Stimulated activated CD8-positive, alpha-beta memory T cell treated with anti-CD3 and anti-CD28 coated beads, Interleukin-7, amount 100 ng/mL, for 24 hours (primary cell): ENCODE results near the gene LYST.
"Not testable (repeated sequence)": the region's sequence is repeated elsewhere in the genome, so short reads cannot be mapped to it uniquely, and the experiment has no call there.

Experiments
- DNase-seq: peaks from one replicate; pipeline ENCODE4 v3.0.0-alpha.2; 2020; ENCODE audit warnings: low read depth

The LYST gene

DNA sequence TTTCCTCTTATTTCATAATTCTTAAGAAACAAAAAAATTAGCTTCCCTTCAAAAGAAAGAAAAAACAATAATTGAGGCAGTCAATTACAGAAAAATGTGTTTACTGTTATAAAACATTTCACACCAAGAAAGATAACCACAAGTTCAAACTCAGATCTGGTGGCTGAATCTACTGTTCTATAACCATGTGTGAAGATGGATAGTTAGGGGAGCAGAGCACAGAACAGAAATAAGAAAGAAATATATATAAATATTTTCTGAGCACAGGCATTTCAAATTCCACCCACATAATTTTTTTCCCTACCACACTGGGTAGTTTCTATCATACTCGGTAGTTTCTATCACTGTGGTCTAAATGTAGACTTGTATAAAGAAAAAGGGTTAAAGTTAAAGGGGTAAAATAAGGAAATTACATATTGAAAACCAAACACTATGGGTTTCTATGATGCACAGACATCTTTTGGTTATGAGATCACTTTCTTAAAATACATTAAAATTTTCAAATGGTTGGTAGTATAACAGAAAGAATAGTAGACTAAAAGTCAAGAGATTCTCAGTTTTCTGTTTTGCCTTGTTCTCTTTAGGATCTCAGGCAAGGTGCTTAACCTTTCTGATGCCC, 10.8 kb downstream of the LYST start:
- no peak for DNase-seq

- no peak for DNase-seq
These were observed 12.4 kb downstream of the LYST start for GRCh38 chr1:235854347-235854746.

- DNase-seq, result no peak
These were observed 13.1 kb downstream of the LYST start for GRCh38 chr1:235853653-235854052.

- DNase-seq, result no peak
These were observed 13.8 kb downstream of the LYST start for GRCh38 chr1:235852887-235853286.

- no peak for DNase-seq
These were observed 14.8 kb downstream of the LYST start for GRCh38 chr1:235851939-235852338.

GRCh38 chr1:235848251-235848650, 18.5 kb downstream of the LYST start:
- DNase-seq, result not testable (repeated sequence)

GRCh38 chr1:235845656-235846107, 21.0 kb downstream of the LYST start:
- DNase-seq, result not testable (repeated sequence)

DNA sequence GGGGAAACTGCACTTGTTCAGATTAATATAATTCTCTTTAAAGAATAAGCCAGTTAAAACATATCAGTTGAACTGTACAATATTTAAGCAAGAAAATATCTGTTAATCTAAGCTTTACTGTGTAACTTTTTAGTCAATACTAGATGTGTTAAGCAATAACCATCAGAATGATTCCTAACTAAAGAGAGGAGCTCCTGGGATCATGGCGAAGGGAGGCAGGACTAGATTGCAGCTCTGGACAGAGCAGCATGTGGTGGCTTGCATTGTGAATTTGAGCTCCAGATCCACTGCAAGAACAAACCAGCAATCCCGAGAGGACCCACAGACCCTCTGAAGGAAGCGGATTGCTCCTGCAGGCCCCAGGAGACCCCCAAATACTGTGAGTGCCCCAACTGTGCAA, 21.9 kb downstream of the LYST start:
- no peak for DNase-seq

DNA sequence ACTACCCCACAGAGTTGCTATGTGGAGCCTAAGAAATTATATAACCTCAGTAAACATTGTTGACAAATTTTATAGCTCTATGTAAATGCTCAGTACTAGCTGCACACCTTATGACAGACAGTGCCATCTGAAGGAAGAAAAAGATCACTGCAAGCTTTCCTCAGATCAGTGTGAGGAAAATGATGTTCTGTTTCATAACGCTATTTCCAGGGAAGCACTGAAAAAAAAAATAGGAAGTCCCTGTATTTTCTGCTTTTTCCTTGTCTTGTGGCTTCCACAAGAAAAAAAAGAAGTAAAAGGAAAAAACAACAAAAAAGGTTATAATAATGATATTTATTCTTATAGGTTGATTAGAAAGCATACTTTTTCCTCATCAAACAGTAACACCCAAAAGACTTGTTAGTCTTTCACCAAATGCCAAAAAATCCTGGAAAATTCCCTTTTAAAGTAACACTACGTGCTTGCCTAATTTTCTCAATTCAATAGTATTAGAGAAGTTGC, 23.2 kb downstream of the LYST start:
- DNase-seq, result no peak

DNA sequence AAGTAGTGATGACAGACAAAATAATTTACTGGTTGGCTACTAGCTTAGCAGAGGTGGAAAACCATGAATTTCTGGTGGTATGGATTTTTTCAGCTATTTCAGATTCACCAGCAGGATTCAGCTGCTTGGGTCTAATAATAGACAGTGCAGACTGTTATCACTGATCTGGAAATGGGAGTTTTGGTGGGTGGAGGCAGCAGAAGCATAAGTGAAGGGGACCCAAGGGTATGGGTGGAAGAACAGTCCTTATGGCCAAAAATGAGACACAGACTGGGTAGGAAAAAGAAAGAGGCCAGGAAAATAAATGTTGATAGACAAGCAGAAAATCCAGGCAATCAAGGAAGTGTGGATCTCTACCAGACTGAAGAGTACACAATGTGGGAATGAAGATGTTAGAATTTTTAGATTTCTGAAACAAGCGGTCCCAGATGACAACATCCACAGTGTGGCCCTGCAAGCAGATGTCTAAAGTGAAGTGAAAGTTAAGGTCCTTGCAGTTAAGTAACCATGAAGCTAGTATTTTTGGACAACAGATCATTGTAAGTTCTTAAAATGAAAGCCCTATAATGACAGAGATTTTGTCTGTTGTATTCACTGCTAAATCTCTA, 24.7 kb downstream of the LYST start:
- no peak for DNase-seq

GRCh38 chr1:235838021-235838420, 28.7 kb downstream of the LYST start:
- DNase-seq, result no peak

DNA sequence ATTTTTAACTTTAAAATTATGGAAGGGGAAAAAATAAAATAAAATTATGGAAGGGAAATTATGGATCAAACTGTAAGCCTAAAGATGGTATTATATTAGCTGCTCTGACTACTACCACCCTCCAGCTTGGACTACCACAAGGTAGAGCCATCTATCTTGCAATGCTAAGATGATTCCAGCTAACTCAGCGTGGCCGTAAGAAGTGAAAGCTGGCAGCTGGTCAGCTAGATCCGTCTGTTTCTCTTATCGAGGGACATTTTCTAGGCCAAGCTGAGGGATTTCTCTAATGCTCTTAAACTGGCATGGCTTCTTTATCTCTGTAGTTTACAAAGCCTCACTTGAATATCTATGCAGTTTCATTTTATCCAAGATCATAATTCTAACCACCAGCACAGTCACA, 31.5 kb downstream of the LYST start:
- no peak for DNase-seq

DNA sequence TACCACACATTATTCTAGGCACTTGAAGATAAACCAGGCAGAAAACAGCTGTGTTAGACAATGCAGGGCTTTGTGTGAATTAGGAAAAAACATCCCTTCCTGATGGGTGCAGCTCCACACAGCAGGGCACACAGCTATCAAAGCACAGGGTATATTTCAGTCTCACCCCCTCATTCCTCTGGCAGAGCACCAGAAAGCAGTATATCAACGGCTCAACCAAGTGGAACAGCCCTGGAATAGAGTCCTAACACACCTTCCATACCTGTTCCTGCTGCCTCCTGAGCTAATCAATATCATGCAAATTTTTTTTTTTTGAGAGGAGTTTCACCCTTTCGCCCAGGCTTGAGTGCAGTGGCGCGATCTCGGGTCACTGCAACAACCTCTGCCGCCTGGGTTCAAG, 32.1 kb downstream of the LYST start:
- no peak for DNase-seq

DNA sequence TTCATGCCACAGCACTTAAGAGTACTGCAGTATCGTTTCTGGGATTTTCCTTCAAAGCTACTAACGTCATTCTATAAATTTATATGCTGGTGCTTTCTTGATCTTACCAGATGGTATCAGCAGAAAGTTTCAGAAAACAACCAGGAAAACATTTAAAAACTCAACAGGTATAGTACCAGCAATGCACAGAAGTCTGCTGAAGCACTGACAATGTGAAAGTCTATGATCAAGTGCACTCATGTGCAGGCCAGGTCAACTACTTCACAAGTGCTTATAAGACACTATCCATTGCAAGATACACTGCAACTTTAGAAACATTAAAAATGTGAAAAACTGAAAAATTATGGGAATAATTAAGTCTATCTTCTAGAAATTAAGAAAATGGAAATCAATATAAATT, 34.7 kb downstream of the LYST start:
- DNase-seq, result no peak

- DNase-seq, result no peak
These were observed 35.6 kb downstream of the LYST start for GRCh38 chr1:235831148-235831547.

DNA sequence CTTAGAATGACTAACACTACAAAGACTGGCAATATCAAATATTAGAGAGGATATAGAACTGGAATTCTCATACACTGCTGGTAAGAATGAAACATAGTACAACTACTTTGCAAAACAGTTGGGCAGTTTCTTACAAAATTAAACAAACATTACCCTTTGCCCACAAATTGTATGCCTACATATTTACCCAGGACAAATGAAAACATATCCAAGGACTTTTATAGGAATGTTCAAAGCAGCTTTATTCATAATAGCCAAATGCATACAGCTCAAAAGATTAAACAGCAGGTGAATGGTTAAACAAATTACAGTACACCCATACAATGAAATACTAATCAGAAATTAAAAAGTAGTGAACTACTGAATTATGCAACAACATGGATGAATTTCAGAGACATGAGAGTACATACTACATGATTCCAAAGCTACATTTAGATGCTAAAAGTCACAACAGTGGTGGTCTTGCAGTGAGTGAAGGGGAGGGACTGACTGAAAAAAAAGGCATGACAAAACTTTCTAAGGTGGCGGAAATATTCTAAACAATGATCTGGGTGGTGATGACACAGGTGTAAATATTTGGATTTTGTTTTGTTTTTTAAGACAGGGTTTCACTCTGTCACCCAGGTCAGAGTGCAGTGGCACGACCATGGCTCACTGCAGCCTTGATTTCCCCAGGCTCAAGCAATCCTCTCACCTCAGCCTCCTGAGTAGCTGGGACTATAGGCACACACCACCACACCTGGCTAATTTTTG, 40.4 kb downstream of the LYST start:
- DNase-seq, result no peak

DNA sequence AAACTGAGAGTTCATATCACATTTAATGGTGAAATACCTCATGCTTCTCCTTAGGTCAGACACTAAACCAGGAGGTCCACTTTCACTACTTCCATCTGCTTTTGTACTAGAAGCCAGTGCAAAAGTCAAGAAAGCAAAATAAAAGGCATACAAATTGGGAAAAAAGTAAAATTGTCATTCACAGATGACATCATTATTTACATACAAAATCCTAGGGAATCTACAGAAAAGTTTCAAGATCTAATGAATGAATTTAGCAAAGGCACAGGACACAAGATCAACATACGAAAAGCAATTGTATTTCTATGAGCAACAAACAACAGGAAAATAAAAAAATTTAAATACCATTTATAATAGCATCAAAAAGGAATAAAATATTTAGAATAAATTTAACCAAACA, 41.5 kb downstream of the LYST start:
- DNase-seq, result no peak

DNA sequence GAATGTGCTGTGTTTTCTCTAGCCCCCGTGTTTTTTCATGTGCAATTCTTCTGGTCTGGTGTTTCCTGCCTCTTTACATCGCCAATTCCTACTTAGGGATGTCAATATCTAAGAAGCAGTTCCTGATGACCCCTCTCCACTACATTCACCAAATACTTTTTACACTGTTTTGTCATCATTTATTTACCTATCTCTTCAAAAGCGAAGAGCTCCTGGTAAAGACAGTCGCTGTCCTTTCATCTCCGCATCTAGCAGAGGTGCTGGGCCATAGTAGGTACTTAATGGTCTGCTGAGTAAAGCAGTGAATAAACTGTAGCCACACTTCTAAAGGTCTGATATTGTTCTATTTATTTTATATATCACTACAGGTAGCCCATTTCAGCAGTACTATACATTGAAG, 43.0 kb downstream of the LYST start:
- DNase-seq, result no peak

- DNase-seq, result no peak
These were observed 44.0 kb downstream of the LYST start for GRCh38 chr1:235822685-235823084.

- no peak for DNase-seq
These were observed 45.2 kb downstream of the LYST start for GRCh38 chr1:235821361-235821981.

GRCh38 chr1:235820061-235820460, 46.6 kb downstream of the LYST start:
- DNase-seq, result no peak

GRCh38 chr1:235818632-235819136, 48.0 kb downstream of the LYST start:
- DNase-seq, result no peak
